ENCODE results near the gene BTBD10.

DNA sequence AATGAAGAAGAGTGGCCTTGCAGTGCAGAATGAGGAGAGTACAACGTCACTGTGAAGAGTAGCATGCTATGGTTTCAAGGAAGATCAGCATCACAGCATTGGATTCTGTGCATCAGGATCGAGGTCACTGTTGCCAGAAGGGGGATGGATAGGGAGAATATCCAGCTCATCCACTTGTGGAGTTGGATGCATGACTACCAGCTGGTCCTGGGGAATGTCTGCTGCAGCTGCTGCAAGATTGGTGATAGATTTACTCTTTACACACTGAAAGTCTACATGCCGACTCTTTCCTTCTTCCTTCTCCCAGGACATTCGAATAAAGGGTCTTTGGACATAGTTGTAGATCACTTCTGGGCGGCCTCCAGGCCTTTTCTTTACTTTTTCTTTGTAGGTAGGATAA lies 74.3 kb downstream of the BTBD10 start:
- TF ChIP-seq GATA2 (IDR thresholded peaks at IDR 0.05; ENCODE audit: low read depth, low read length) (no peak), GATA3 (IDR thresholded peaks at IDR 0.05; ENCODE audit: low read depth, low read length) (no peak)
